ENCODE data around the gene MITD1.
A peak's percentile ranks its signal among the peaks of the same experiment; 100 is the strongest.

MITD1 gene

DNA sequence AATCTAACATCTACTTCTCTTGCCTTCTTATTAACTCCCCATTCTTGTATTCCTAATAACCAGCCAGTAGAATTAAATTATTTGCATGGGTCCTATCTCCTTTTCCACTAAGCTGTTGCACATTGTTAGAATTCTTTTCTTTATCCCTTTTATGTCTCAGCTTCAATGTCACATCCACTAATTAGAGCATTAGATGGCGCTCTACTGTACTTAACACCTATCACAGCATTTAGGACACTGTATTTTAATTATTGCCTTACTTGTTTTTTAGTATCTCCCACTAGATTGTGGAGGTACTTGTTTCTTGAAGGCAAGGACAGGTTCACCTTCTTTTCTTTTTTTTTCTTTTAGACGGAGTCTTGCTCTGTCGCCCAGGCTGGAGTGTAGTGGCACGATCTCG lies 22.3 kb downstream of the MITD1 start:
- in situ Hi-C loops (cut with MboI; ENCODE audit: low sequenced_read_pairs, unreplicated experiment), result no loop called here
- DNase-seq (ENCODE audit: low spot score), result no peak
- TF ChIP-seq, protein P1, sequence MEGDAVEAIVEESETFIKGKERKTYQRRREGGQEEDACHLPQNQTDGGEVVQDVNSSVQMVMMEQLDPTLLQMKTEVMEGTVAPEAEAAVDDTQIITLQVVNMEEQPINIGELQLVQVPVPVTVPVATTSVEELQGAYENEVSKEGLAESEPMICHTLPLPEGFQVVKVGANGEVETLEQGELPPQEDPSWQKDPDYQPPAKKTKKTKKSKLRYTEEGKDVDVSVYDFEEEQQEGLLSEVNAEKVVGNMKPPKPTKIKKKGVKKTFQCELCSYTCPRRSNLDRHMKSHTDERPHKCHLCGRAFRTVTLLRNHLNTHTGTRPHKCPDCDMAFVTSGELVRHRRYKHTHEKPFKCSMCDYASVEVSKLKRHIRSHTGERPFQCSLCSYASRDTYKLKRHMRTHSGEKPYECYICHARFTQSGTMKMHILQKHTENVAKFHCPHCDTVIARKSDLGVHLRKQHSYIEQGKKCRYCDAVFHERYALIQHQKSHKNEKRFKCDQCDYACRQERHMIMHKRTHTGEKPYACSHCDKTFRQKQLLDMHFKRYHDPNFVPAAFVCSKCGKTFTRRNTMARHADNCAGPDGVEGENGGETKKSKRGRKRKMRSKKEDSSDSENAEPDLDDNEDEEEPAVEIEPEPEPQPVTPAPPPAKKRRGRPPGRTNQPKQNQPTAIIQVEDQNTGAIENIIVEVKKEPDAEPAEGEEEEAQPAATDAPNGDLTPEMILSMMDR (IDR thresholded peaks at IDR 0.05; ENCODE audit: borderline replicate concordance, control extremely low read depth, extremely low read depth, insufficient read depth, missing control alignments), result no peak

DNA sequence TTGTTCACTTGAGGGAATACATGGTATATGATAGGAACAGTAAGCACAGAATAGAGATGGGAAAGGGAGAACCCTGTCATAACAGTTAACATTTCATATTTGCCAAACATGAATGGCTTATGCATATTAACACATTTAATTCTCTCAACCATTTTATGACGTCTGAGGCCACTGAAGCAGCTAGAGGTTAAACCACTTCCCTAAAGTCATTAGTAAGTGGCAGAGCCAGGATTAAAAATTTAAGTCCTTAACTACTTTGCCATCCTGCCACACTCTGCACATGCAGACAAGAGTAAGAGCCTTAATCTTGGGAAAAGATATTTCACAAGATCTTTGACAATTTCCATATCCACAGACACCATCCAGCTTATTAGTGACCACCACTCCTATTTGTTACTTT lies 24.0 kb downstream of the MITD1 start:
- no peak for DNase-seq (ENCODE audit: low spot score)
- in situ Hi-C loops (cut with MboI; ENCODE audit: low sequenced_read_pairs, unreplicated experiment), result no loop called here
- TF ChIP-seq, protein P1 (IDR thresholded peaks at IDR 0.05; ENCODE audit: borderline replicate concordance, control extremely low read depth, extremely low read depth, insufficient read depth, missing control alignments), result no peak

DNA sequence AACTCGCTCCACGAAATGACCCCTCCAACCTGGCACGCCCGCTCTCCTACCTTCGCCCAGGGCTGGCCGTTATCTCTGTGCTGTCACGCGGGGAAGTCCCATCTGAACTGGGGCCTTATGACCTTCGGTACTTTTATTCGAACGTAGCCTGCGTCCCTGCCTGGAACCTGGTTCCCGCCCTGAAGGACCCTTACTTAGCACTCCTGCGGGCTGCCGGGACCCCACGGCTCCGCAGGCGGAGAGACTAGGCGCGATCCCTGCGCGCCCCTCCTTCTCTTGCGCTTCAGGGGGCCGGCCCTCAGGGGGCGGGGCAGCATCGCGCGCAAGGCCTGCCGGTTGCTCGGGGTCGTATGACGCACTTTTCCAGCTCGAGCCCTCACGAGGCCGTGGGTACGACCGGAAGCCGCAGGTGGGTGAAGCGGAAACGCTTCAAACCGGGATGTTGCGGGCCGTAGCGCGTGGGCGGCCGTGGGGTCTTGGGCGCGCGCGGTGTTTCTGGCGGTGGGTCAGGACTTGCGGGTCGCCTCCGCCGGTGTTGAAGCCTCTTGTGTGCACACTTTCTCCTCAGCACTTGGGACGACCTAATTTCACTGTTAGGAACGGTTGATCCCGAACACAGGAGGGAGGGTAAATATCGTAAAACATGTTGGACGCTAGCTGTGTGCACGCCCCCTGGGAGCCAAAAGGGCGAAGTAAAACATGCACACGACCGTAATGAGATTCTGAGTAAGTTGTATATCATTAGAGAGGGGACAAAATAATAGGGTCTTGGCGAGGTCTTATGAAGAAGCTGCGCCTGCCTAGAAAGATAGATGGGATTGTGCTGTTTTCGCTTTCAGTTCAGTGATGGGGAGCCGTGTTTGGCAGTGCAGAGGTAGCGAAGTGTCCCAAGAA lies 26.0 kb downstream of the MITD1 start, which contains the start of the genes LIPT1 and TSGA10:
LIPT1 (plus strand) TSS at position 325 of the 894 bp plus-strand sequence. CDS start 6,991 bp downstream, outside the sequence.
TSGA10 (minus strand) TSS at position 300 of the 894 bp plus-strand sequence. CDS start 45,503 bp downstream, outside the sequence.
- peak; percentile 95 for DNase-seq (ENCODE audit: low spot score)
- TF ChIP-seq, protein P1 (IDR thresholded peaks at IDR 0.05; ENCODE audit: borderline replicate concordance, control extremely low read depth, extremely low read depth, insufficient read depth, missing control alignments), result no peak
- in situ Hi-C loops (cut with MboI; ENCODE audit: low sequenced_read_pairs, unreplicated experiment), result no loop called here

DNA sequence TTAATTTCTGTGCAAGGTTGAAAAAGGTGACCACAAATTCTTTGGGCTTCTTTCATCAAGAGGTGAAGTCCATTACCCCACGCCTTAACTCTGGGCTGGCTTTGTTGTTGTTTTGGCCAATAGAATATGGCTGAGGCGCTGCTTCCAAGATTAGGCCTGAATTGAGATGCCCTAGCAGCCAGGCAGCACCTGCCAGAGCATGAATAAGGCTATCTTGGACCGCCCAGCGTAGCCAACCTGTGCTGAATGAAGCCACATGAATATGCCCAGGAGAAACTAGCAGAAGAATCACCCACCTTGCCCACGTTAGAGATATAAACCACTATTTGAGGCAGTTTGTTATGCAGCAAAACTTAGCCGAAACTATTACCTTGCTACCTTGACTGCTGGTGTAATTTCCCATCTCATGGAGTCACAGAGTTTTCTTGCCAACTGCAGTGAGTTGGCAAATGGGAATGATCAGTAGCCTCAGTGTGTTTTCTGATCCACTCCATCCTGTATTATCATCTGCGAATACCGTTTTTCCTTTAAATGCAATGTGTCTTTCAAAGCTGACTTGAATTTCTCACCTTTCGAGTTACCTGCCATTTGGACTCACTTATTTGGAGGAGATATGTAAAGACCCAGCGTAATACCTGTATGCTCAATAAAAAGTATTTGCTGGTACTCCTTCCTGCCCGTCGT lies 26.8 kb downstream of the MITD1 start:
- DNase-seq (ENCODE audit: low spot score), result no peak
- TF ChIP-seq, protein P1 (IDR thresholded peaks at IDR 0.05; ENCODE audit: borderline replicate concordance, control extremely low read depth, extremely low read depth, insufficient read depth, missing control alignments), result no peak
- in situ Hi-C loops (cut with MboI; ENCODE audit: low sequenced_read_pairs, unreplicated experiment), result no loop called here

DNA sequence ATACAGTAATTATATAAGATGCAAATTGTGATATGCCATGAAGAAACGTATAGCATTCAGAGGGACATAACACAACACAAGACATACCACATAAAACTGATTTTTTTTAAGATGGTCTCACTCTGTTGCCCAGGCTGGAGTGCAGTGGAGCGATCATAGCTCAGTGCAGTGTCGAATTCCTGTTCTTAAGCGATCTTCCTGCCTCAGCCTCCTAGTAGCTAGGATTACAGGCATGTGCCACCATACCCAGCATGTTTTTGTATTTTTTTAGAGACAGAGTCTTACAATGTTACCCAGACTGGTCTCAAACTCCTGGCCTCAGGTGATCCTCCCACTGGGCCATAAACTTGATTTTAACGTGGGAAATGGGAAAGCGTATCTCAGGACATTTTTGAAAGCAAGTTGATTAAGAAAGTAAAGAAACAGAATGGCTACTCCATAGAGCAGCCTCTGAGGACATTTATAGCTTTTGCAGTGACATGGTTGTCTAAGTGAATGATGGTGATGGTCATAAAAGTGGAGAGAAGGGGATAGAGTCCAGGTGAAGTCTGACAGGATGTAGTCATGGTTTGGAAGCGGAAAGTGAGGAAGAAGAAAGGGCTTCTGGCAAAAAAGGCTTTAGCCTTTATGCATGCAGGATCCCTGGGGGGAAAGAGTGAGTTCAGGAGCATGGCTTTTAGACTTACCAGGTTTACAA lies 28.5 kb downstream of the MITD1 start:
- no peak for DNase-seq (ENCODE audit: low spot score)
- in situ Hi-C loops (cut with MboI; ENCODE audit: low sequenced_read_pairs, unreplicated experiment), result no loop called here
- TF ChIP-seq, protein P1 (IDR thresholded peaks at IDR 0.05; ENCODE audit: borderline replicate concordance, control extremely low read depth, extremely low read depth, insufficient read depth, missing control alignments), result no peak

DNA sequence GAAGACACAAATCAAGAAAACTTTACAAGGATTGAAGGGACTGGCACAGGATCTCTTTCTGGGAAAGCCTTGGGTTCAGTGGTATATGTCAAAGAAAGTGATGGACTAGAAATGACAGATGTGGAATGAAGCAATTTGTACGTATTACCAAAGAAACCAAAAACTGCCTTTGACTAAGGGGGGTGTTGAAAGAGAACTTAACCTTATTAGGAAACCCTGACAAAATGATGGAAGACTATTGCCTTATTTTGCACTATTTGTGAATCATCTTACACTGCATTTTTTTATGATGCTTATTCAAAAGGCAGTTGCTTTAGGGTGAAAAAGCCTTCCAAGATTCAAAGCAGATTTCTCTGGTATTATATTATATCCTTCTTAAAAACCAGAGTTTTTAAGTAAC lies 30.2 kb downstream of the MITD1 start:
- in situ Hi-C loops (cut with MboI; ENCODE audit: low sequenced_read_pairs, unreplicated experiment), result no loop called here
- no peak for DNase-seq (ENCODE audit: low spot score)
- TF ChIP-seq, protein P1 (IDR thresholded peaks at IDR 0.05; ENCODE audit: borderline replicate concordance, control extremely low read depth, extremely low read depth, insufficient read depth, missing control alignments), result no peak
